K562 (cell line): ENCODE results near the gene PPP1R3E. TPM values are rescaled to one million over a fixed set of nuclear protein-coding genes. Genes with fewer than 3 reads are reported as not detected.

Experiments
- CBX5 ChIP-seq: IDR thresholded peaks from 2 replicates; pipeline ENCODE4 v1.6.1; 2014; ENCODE audit warnings: low read depth, borderline replicate concordance
- LCOR ChIP-seq: sonication (generic); formaldehyde crosslinking; IDR thresholded peaks from 2 replicates; pipeline ENCODE4 v1.8.0; 2022; ENCODE audit warnings: mild to moderate bottlenecking, missing genetic modification reagents
- MBD2 ChIP-seq: sonication (generic); IDR thresholded peaks from 2 replicates; pipeline ENCODE4 v1.6.1; 2016; ENCODE audit warnings: low read depth, borderline replicate concordance
- MYC ChIP-seq, 2 experiments: fragments of 250-450 bp in 1 of 2; sonication (Bioruptor Pico) in 1 of 2; IDR thresholded peaks; 2 replicates each; pipeline versions ENCODE4 v1.5.1 to v1.6.1; 2012 to 2021; ENCODE audit warnings: low read depth in 2 of 2, borderline replicate concordance in 1 of 2, improper control_type of control experiment in 1 of 2, low read length in 1 of 2, mild to moderate bottlenecking in 1 of 2, moderate library complexity in 1 of 2
- NBN ChIP-seq: fragments of 450-650 bp; IDR thresholded peaks from 2 replicates; pipeline ENCODE4 v1.6.1; 2016; ENCODE audit warnings: low read depth, mild to moderate bottlenecking
- NR4A1 ChIP-seq, 2 experiments: fragments of 250-450 bp in 1 of 2; fragments of 450-650 bp in 1 of 2; sonication (Bioruptor Pico) in 1 of 2; IDR thresholded peaks; 2 replicates each; pipeline versions ENCODE4 v1.4.0 to v1.6.1; 2016 to 2020; ENCODE audit warnings: mild to moderate bottlenecking in 2 of 2, missing compliant biosample characterization in 1 of 2, missing genetic modification characterization in 1 of 2, moderate library complexity in 1 of 2
- PYGO2 ChIP-seq: fragments of 450-650 bp; IDR thresholded peaks from 2 replicates; pipeline ENCODE4 v1.6.1; 2016; ENCODE audit warnings: mild to moderate bottlenecking, missing genetic modification characterization, moderate library complexity, missing compliant biosample characterization
- SIN3A ChIP-seq, 2 experiments: fragments of 150-350 bp in 1 of 2; IDR thresholded peaks; 2 replicates each; pipeline ENCODE4 v1.6.1; 2011 to 2016; ENCODE audit warnings: borderline replicate concordance in 2 of 2, low read depth in 2 of 2, low read length in 2 of 2, mild to moderate bottlenecking in 2 of 2, moderate library complexity in 2 of 2; ENCODE audit not compliant: control insufficient read depth in 1 of 2
- SREBF1 ChIP-seq: fragments of 150-350 bp; IDR thresholded peaks from 2 replicates; pipeline ENCODE4 v1.6.1; 2014; ENCODE audit warnings: antibody characterized with exemption, low read depth, low read length, borderline replicate concordance
- SREBF2 ChIP-seq: sonication (generic); formaldehyde crosslinking; IDR thresholded peaks from 2 replicates; pipeline ENCODE4 v1.4.0; 2020; ENCODE audit warnings: mild to moderate bottlenecking, missing genetic modification reagents
- STAT5A ChIP-seq: IDR thresholded peaks from 2 replicates; pipeline ENCODE4 v1.6.1; 2012; ENCODE audit warnings: low read length, inconsistent platforms, borderline replicate concordance
- TBL1XR1 ChIP-seq, 2 experiments: IDR thresholded peaks; 2 replicates each; pipeline ENCODE4 v1.6.1; 2012; ENCODE audit warnings: improper control_type of control experiment in 2 of 2, low read length in 2 of 2, mild to moderate bottlenecking in 1 of 2
- ZFP36 ChIP-seq: fragments of 150-350 bp; IDR thresholded peaks from 2 replicates; pipeline ENCODE4 v1.6.1; 2018; ENCODE audit warnings: low read length, low read depth; ENCODE audit not compliant: partially characterized antibody
- ZNF175 ChIP-seq: fragments of 200-800 bp; sonication (Bioruptor generic); IDR thresholded peaks from 2 replicates; pipeline ENCODE4 v1.6.1; 2016; ENCODE audit warnings: low read depth, mild to moderate bottlenecking, missing genetic modification characterization, missing compliant biosample characterization
- ZNF212 ChIP-seq: fragments of 450-650 bp; formaldehyde crosslinking; IDR thresholded peaks from 2 replicates; pipeline ENCODE4 v1.4.0; 2020; ENCODE audit warnings: mild to moderate bottlenecking
- ZNF224 ChIP-seq: sonication (generic); formaldehyde crosslinking; IDR thresholded peaks from 2 replicates; pipeline ENCODE4 v1.8.0; 2022; ENCODE audit warnings: mild to moderate bottlenecking, missing genetic modification reagents
- ZNF239 ChIP-seq: fragments of 250-450 bp; sonication (Bioruptor Pico); IDR thresholded peaks from 2 replicates; pipeline ENCODE4 v1.4.0; 2020; ENCODE audit warnings: mild to moderate bottlenecking
- polyA plus RNA-seq, 8 experiments: library from polyadenylated mRNA; depleted of rRNA in 4 of 8; stranded (reverse) in 5 of 8; unstranded in 3 of 8; fragments of >200 nt; fragmentation: Nextera tagmentation in 2 of 8; fragmentation: Illumina TruSeq in 1 of 8; extraction: Ambion mirVana in 2 of 8; extraction: Trizol in 1 of 8; gene quantifications; 2 replicates each; pipeline versions ENCODE4 v1.2.1 to v1.2.3, GENCODE V29; 2011 to 2014; ENCODE audit warnings: inconsistent platforms in 1 of 8, missing spikeins in 1 of 8
- total RNA-seq, 7 experiments: library from RNA; depleted of rRNA in 6 of 7; stranded (reverse); fragments of >200 nt in 6 of 7; fragmentation: Illumina TruSeq in 2 of 7; extraction: Trizol in 2 of 7; gene quantifications; 2 replicates each; pipeline versions ENCODE4 v1.2.1 to v1.2.3, GENCODE V29; 2011 to 2021; ENCODE audit warnings: low replicate concordance in 1 of 7
- TF ChIP-seq, protein P1 (sequence below): fragments of 200-800 bp; sonication (Bioruptor generic); IDR thresholded peaks from 2 replicates; pipeline ENCODE4 v1.6.1; 2017; ENCODE audit warnings: missing genetic modification characterization, missing compliant biosample characterization
- TF ChIP-seq, protein P2 (sequence below), 2 experiments: IDR thresholded peaks in 1 of 2; conservative IDR thresholded peaks in 1 of 2; 2 replicates each; pipeline ENCODE4 v1.6.1; 2016; ENCODE audit warnings: low read depth in 2 of 2, mild to moderate bottlenecking in 1 of 2, missing compliant biosample characterization in 1 of 2, missing genetic modification characterization in 1 of 2, moderate library complexity in 1 of 2
- TF ChIP-seq, protein P3 (sequence below): sonication (generic); formaldehyde crosslinking; IDR thresholded peaks from 2 replicates; pipeline ENCODE4 v1.9.0; 2022; ENCODE audit warnings: mild to moderate bottlenecking, missing genetic modification reagents

Gene PPP1R3E
- total and polyA plus RNA-seq, 9 of the 15 experiments (the other 6 are each of a cell fraction or from before 2014, with no cell fraction given) = 3.2 to 18.4 (median 7.6) TPM

DNA sequence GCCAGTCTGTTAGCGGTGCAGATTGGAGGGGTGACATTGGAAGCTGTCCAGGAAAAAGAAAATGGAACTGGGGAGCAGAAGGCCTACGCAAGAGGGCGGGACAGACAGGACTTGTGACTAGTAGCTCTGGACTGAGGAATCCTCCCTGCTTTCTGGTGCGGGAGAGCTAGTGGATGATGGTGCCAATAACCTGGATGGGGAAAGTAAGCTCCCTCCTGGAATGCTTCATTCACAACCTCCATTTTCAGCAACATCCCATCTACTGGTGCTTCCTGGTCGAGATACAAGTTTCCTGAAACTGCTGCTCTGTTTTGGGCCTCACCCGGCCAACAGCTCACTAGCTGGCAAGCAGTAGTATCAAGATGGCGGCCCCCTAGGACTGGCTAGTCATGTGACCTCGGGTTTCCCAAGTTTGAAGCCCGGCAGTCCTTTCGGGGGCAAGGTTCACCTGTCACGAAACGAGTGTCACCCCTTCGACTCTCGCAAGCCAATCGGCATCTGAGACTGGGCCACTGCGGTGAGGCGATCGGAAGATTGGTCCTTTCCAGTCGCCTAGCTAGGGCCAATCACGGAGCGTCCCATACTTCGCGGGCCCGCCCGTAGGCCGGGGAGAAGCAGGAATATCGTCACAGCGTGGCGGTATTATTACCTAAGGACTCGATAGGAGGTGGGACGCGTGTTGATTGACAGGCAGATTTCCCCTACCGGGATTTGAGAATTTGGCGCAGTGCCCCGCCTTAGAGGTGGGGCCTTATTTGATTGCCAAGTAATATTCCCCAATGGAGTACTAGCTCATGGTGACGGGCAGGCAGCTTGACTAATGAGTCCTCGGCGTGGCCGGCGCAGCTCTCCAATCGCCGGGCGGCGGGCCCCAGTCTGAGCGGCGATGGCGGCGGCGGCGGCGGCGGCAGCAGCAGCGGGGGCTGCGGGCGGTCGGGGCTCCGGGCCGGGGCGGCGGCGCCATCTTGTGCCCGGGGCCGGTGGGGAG is 18.2 kb upstream of the PPP1R3E start, which contains the start of gene PABPN1 (continued):
- no peak for TF ChIP-seq SREBF1
- TF ChIP-seq CBX5 = no peak
- peak; percentile 42 for TF ChIP-seq MYC (IDR thresholded peaks at IDR 0.05; ENCODE audit: low read depth, low read length)
- TF ChIP-seq MYC (CRISPR knock-in tag; IDR thresholded peaks at IDR 0.05; ENCODE audit: borderline replicate concordance, low read depth) = 0 out of 2 replicates have a peak, but pooled peaks have one; percentile 16
- TF ChIP-seq, protein P1, sequence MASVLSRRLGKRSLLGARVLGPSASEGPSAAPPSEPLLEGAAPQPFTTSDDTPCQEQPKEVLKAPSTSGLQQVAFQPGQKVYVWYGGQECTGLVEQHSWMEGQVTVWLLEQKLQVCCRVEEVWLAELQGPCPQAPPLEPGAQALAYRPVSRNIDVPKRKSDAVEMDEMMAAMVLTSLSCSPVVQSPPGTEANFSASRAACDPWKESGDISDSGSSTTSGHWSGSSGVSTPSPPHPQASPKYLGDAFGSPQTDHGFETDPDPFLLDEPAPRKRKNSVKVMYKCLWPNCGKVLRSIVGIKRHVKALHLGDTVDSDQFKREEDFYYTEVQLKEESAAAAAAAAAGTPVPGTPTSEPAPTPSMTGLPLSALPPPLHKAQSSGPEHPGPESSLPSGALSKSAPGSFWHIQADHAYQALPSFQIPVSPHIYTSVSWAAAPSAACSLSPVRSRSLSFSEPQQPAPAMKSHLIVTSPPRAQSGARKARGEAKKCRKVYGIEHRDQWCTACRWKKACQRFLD (CRISPR knock-in tag) = peak; percentile 85
- no peak for TF ChIP-seq ZNF212 (CRISPR knock-in tag)
- 0 out of 4 replicates have a peak, but pooled peaks of 1 of the 2 experiments have one; percentile 28 for TF ChIP-seq TBL1XR1 (IDR thresholded peaks at IDR 0.05; ENCODE audit: low read length in 2 of 2)
- no peak for TF ChIP-seq ZNF239 (CRISPR knock-in tag)
- TF ChIP-seq ZFP36 = no peak
- TF ChIP-seq, protein P2, sequence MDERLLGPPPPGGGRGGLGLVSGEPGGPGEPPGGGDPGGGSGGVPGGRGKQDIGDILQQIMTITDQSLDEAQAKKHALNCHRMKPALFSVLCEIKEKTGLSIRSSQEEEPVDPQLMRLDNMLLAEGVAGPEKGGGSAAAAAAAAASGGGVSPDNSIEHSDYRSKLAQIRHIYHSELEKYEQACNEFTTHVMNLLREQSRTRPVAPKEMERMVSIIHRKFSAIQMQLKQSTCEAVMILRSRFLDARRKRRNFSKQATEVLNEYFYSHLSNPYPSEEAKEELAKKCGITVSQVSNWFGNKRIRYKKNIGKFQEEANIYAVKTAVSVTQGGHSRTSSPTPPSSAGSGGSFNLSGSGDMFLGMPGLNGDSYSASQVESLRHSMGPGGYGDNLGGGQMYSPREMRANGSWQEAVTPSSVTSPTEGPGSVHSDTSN (CRISPR knock-in tag; IDR thresholded peaks at IDR 0.05; ENCODE audit: low read depth) = peak; percentile 96
- TF ChIP-seq, protein P2 (tag; conservative IDR thresholded peaks at IDR 0.05; ENCODE audit: low read depth) = peak; percentile 100
- TF ChIP-seq SREBF2 (CRISPR knock-in tag) = no peak
- peak; percentile 89 for TF ChIP-seq LCOR (CRISPR knock-in tag)
- TF ChIP-seq NR4A1 (CRISPR knock-in tag; IDR thresholded peaks at IDR 0.05) = no peak; the same call in 1 of the 2 replicates
- TF ChIP-seq NR4A1 (tag; IDR thresholded peaks at IDR 0.05) = peak; percentile 77; the same call in 1 of the 2 replicates
- peak; percentile 97 for TF ChIP-seq MBD2
- TF ChIP-seq ZNF175 (CRISPR knock-in tag) = peak; percentile 78; the same call in 1 of the 2 replicates
- TF ChIP-seq PYGO2 (tag) = no peak
- no peak; the same call in 1 of the 2 replicates for TF ChIP-seq NBN
- TF ChIP-seq ZNF224 (CRISPR knock-in tag) = no peak
- TF ChIP-seq, protein P3, sequence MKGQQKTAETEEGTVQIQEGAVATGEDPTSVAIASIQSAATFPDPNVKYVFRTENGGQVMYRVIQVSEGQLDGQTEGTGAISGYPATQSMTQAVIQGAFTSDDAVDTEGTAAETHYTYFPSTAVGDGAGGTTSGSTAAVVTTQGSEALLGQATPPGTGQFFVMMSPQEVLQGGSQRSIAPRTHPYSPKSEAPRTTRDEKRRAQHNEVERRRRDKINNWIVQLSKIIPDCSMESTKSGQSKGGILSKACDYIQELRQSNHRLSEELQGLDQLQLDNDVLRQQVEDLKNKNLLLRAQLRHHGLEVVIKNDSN (CRISPR knock-in tag) = peak; percentile 96
- no peak for TF ChIP-seq STAT5A
- no peak for TF ChIP-seq SIN3A (IDR thresholded peaks at IDR 0.05; ENCODE audit: borderline replicate concordance in 2 of 2, control insufficient read depth in 1 of 2, low read depth in 2 of 2, low read length in 2 of 2)
